GM12864 (cell line): Measurements from ENCODE around the gene RAB27A.

Experiments
- DNase-seq: peaks from one replicate; pipeline ENCODE4 v3.0.0-alpha.2; 2011; ENCODE audit warnings: low read depth
- H3K4me3 ChIP-seq: 2 replicates; pipeline ENCODE4 v1.5.1; 2011; ENCODE audit warnings: mild to moderate bottlenecking, low read depth, low read length, control low read depth
- CTCF ChIP-seq: IDR thresholded peaks from 2 replicates; pipeline ENCODE4 v1.5.1; 2011; ENCODE audit warnings: low read depth, mild to moderate bottlenecking, moderate library complexity, low read length, control low read depth, inconsistent platforms; ENCODE audit errors: missing control alignments

Gene RAB27A

GRCh38 chr15:55170361-55170760, 119.3 kb downstream of the RAB27A start:
- no peak for DNase-seq
- H3K4me3 ChIP-seq: no peak overlapping the region
- no peak for TF ChIP-seq CTCF

GRCh38 chr15:55168350-55168974, 121.2 kb downstream of the RAB27A start:
- no peak overlapping the region for H3K4me3 ChIP-seq
- peak; percentile 86 for TF ChIP-seq CTCF
- DNase-seq: peak; percentile 36

GRCh38 chr15:55164284-55164683, 125.3 kb downstream of the RAB27A start:
- DNase-seq: no peak
- no peak for TF ChIP-seq CTCF
- no peak overlapping the region for H3K4me3 ChIP-seq
